Nephron progenitor cell (in vitro differentiated cells): Measurements from ENCODE around the gene ASTN2.

ENCODE experiments used
- DNase-seq: peaks from one replicate; pipeline ENCODE4 v3.0.0; 2021
- H3K27ac Mint-ChIP-seq: 2 replicates; pipeline ENCODE4 v1.8.0; 2021; ENCODE audit warnings: mild to moderate bottlenecking, moderate library complexity, mixed read lengths
- H3K27me3 Mint-ChIP-seq: 2 replicates; pipeline ENCODE4 v1.8.0; 2021; ENCODE audit warnings: mild to moderate bottlenecking, low read depth, mixed read lengths; ENCODE audit not compliant: poor library complexity
- H3K36me3 Mint-ChIP-seq: 2 replicates; pipeline ENCODE4 v1.8.0; 2021; ENCODE audit warnings: low read depth, mixed read lengths
- H3K4me1 Mint-ChIP-seq: 2 replicates; pipeline ENCODE4 v1.8.0; 2021; ENCODE audit warnings: mixed read lengths
- H3K4me3 Mint-ChIP-seq: 2 replicates; pipeline ENCODE4 v1.8.0; 2021; ENCODE audit warnings: mild to moderate bottlenecking, moderate library complexity, mixed read lengths
- H3K9me3 Mint-ChIP-seq: 2 replicates; pipeline ENCODE4 v1.8.0; 2021; ENCODE audit warnings: mild to moderate bottlenecking, moderate library complexity, mixed read lengths
- TF ChIP-seq, protein P1 (sequence below): fragments of 200-600 bp; sonication (generic); IDR thresholded peaks from 2 replicates; pipeline ENCODE4 v1.5.0; 2021; ENCODE audit warnings: antibody characterized with exemption

Gene ASTN2

DNA sequence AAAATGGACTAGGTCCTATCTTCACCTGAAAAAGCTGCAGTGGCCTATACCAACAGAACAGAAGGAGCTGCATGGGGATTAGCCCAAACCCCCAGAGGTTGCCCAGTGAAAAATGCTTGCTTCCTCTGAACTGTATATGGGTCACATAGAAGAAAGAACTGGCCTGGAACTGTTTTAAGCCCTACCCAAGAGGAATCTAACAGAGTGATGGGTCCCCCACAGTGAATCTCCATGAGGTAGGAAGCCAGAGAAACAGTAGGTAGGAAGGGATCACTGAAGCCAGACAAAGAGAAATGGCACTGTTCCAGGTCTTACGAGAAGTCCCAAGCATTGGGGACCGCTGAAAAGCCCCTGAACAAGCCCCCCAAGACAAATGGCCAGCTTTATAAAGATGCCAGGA, 756.6 kb downstream of the ASTN2 start:
- Mint-ChIP-seq H3K4me3 (no peak overlapping the region), H3K36me3 (no peaks in the 10 kb centered on the region), H3K4me1 (peaks cover 11% of the 10 kb centered on the region), H3K9me3 (no peaks in the 10 kb centered on the region), H3K27ac (no peak overlapping the region), H3K27me3 (peaks cover 3% of the 10 kb centered on the region)
- TF ChIP-seq, protein P1, sequence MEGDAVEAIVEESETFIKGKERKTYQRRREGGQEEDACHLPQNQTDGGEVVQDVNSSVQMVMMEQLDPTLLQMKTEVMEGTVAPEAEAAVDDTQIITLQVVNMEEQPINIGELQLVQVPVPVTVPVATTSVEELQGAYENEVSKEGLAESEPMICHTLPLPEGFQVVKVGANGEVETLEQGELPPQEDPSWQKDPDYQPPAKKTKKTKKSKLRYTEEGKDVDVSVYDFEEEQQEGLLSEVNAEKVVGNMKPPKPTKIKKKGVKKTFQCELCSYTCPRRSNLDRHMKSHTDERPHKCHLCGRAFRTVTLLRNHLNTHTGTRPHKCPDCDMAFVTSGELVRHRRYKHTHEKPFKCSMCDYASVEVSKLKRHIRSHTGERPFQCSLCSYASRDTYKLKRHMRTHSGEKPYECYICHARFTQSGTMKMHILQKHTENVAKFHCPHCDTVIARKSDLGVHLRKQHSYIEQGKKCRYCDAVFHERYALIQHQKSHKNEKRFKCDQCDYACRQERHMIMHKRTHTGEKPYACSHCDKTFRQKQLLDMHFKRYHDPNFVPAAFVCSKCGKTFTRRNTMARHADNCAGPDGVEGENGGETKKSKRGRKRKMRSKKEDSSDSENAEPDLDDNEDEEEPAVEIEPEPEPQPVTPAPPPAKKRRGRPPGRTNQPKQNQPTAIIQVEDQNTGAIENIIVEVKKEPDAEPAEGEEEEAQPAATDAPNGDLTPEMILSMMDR = no peak
- DNase-seq = no peak

DNA sequence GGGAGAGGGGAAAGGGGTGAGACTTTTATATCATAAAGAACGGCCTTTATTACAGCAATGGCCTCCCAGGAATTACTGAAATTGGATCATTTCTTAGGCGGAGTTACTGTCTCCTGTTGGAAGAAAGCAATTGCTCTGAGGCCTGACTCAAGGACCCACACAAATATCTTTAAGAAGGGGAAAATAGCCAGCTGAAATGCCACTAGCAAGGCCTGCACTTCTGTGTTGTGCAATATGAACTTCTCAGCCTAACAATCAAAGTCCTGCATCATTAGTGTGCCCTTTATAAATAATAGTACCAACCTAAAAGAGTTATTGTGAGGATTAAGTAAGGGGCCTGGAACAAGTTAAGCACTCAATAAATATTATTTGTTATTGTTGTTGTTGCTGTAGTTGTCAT, 757.9 kb downstream of the ASTN2 start:
- Mint-ChIP-seq H3K4me3 (no peak overlapping the region), H3K27me3 (peaks cover 3% of the 10 kb centered on the region), H3K4me1 (peaks cover 6% of the 10 kb centered on the region), H3K27ac (no peak overlapping the region), H3K9me3 (no peaks in the 10 kb centered on the region), H3K36me3 (no peaks in the 10 kb centered on the region)
- TF ChIP-seq, protein P1 = no peak
- no peak for DNase-seq

GRCh38 chr9:116656501-116656971, 758.3 kb downstream of the ASTN2 start:
- DNase-seq = no peak
- TF ChIP-seq, protein P1 = no peak
- Mint-ChIP-seq H3K27me3 (peaks cover 3% of the 10 kb centered on the region), H3K36me3 (no peaks in the 10 kb centered on the region), H3K27ac (no peak overlapping the region), H3K9me3 (no peaks in the 10 kb centered on the region), H3K4me1 (peaks cover 6% of the 10 kb centered on the region), H3K4me3 (no peak overlapping the region)

GRCh38 chr9:116654059-116654355, 760.9 kb downstream of the ASTN2 start:
- H3K27me3 Mint-ChIP-seq = no peaks in the 10 kb centered on the region
- no peak overlapping the region for H3K4me3 Mint-ChIP-seq
- TF ChIP-seq, protein P1 = no peak
- H3K9me3 Mint-ChIP-seq = no peaks in the 10 kb centered on the region
- peaks cover 7% of the 10 kb centered on the region for H3K36me3 Mint-ChIP-seq
- peaks cover 6% of the 10 kb centered on the region for H3K4me1 Mint-ChIP-seq
- DNase-seq = no peak
- H3K27ac Mint-ChIP-seq = no peak overlapping the region

DNA sequence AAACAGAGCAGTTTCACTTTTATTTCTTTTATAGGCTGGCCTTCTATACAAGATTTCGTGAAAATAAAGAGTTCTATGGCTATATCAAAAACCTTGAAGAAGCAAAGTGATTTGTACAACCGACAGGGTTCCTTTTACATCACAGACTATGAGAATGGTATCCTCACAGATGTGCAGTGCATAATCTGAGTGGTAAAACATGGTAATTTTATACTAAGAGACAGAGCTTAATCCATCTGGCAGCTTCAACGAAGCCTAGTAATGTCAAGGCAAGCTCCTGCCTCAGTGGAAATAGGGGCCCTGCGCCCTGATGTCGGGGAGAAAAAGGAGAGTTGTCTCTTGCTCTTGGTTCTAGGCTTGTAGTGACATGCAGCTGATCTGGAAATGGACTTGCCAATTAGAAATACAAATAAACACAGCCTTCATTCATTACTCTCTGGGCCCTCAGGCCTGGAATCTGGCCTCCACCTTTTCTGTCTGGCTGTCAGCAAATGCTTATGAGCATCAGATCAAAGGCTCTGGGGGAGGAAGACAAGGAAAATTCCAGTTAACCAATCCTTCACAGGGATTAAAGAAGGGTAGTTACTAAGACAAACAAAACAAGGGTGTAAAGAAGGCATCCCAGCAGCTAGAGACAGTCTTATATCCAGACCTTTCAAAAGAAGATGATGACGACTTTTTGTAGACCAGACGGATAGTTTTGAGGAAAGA, 761.4 kb downstream of the ASTN2 start:
- no peak for DNase-seq
- H3K27me3 Mint-ChIP-seq = no peaks in the 10 kb centered on the region
- TF ChIP-seq, protein P1 = no peak
- H3K36me3 Mint-ChIP-seq = peaks cover 7% of the 10 kb centered on the region
- H3K4me1 Mint-ChIP-seq = peaks cover 6% of the 10 kb centered on the region
- H3K4me3 Mint-ChIP-seq = no peak overlapping the region
- no peaks in the 10 kb centered on the region for H3K9me3 Mint-ChIP-seq
- H3K27ac Mint-ChIP-seq = no peak overlapping the region

DNA sequence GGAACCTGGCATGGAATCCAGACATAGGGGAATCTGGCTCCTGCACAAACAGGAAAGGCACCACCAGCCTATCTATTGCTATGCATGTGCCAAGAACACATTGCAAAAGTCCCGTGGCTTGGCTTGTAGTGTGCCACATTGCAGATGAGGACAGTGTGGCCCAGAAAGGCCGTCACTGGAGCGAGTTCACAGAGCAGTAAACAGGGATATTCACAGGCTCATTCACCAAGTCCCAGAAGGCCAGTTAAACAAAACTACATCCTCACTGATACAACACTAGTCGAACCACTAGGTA, 767.4 kb downstream of the ASTN2 start:
- no peak for DNase-seq
- Mint-ChIP-seq H3K4me3 (no peak overlapping the region), H3K36me3 (peaks cover 7% of the 10 kb centered on the region), H3K27ac (no peak overlapping the region), H3K9me3 (no peaks in the 10 kb centered on the region), H3K27me3 (no peaks in the 10 kb centered on the region), H3K4me1 (peaks cover 6% of the 10 kb centered on the region)
- TF ChIP-seq, protein P1 = no peak
